AG04450 (cell line): Measurements from ENCODE around the gene NLRC5. TPM values are rescaled to one million over a fixed set of nuclear protein-coding genes. Genes with fewer than 3 reads are reported as not detected.
"Not testable (repeated sequence)": the region's sequence is repeated elsewhere in the genome, so short reads cannot be mapped to it uniquely, and the experiment has no call there.

Experiments
- CTCF ChIA-PET: fragments of 300-600, 350-600 bp; formaldehyde crosslinking; extraction: SDS; loops from one replicate; lab custom pipeline; 2022; ENCODE audit warnings: antibody characterized with exemption, inconsistent platforms; lab: Charles Lee
- POLR2A ChIA-PET: fragments of 350-600 bp; formaldehyde crosslinking; extraction: SDS; loops from one replicate; lab custom pipeline; 2021; ENCODE audit warnings: antibody characterized with exemption, inconsistent platforms; lab: Yijun Ruan, JAX
- DNase-seq: peaks from one replicate; pipeline ENCODE4 v3.0.0-alpha.2; 2011; ENCODE audit warnings: low read depth, low spot score
- H3K27ac ChIP-seq: one replicate; pipeline ENCODE4 v1.5.1; 2012; ENCODE audit warnings: low read depth, low read length, control low read depth
- H3K27me3 ChIP-seq: one replicate; pipeline ENCODE4 v1.6.0; 2012; ENCODE audit warnings: low read length; ENCODE audit not compliant: control insufficient read depth, insufficient read depth
- H3K4me3 ChIP-seq: 2 replicates; pipeline ENCODE4 v1.5.1; 2011; ENCODE audit warnings: mild to moderate bottlenecking, low read depth, low read length, control low read depth
- H3K9me3 ChIP-seq: 2 replicates; pipeline ENCODE4 v1.5.1; 2012; ENCODE audit warnings: low read length; ENCODE audit not compliant: control insufficient read depth, insufficient read depth
- polyA plus RNA-seq: library from polyadenylated mRNA; depleted of rRNA; stranded (reverse); fragments of >200 nt; gene quantifications from 2 replicates; pipeline ENCODE4 v1.2.3, GENCODE V29; 2011
- TF ChIP-seq, protein P1 (sequence below): IDR thresholded peaks from 2 replicates; pipeline ENCODE4 v1.5.1; 2011; ENCODE audit warnings: low read depth, low read length, control low read depth, inconsistent platforms

The NLRC5 gene
- polyA plus RNA-seq, 1 experiment, result 9.2 TPM

GRCh38 chr16:56972403-56973293 lies 16.7 kb upstream of the NLRC5 start:
- no peak overlapping the region for H3K27ac ChIP-seq
- TF ChIP-seq, protein P1, sequence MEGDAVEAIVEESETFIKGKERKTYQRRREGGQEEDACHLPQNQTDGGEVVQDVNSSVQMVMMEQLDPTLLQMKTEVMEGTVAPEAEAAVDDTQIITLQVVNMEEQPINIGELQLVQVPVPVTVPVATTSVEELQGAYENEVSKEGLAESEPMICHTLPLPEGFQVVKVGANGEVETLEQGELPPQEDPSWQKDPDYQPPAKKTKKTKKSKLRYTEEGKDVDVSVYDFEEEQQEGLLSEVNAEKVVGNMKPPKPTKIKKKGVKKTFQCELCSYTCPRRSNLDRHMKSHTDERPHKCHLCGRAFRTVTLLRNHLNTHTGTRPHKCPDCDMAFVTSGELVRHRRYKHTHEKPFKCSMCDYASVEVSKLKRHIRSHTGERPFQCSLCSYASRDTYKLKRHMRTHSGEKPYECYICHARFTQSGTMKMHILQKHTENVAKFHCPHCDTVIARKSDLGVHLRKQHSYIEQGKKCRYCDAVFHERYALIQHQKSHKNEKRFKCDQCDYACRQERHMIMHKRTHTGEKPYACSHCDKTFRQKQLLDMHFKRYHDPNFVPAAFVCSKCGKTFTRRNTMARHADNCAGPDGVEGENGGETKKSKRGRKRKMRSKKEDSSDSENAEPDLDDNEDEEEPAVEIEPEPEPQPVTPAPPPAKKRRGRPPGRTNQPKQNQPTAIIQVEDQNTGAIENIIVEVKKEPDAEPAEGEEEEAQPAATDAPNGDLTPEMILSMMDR, result no peak
- H3K27me3 ChIP-seq, result peaks cover 2% of the 10 kb centered on the region
- ChIA-PET POLR2A (interaction anchor here (0.5 kb wide), 1 partner anchor 38 kb away, joined by 3 read pairs; no protein-coding TSS in a partner anchor), CTCF (interaction anchor here (1.0 kb wide), 1 partner anchor 179 kb away, joined by 3 read pairs; no protein-coding TSS in a partner anchor)
- H3K9me3 ChIP-seq, result no peaks in the 10 kb centered on the region; the same call in 1 of the 2 replicates
- DNase-seq, result no peak
- no peak overlapping the region for H3K4me3 ChIP-seq

- no peaks in the 10 kb centered on the region; the same call in 1 of the 2 replicates for H3K9me3 ChIP-seq
- H3K4me3 ChIP-seq, result no peak overlapping the region
- TF ChIP-seq, protein P1, result no peak
- H3K27me3 ChIP-seq, result peaks cover 2% of the 10 kb centered on the region
- POLR2A ChIA-PET, result interaction anchor here (0.5 kb wide), 1 partner anchor 38 kb away, joined by 3 read pairs; no protein-coding TSS in a partner anchor
- CTCF ChIA-PET, result no interaction called here
- H3K27ac ChIP-seq, result no peak overlapping the region
- no peak for DNase-seq
Measured at GRCh38 chr16:56973294-56973689, 16.1 kb upstream of the NLRC5 start.

DNA sequence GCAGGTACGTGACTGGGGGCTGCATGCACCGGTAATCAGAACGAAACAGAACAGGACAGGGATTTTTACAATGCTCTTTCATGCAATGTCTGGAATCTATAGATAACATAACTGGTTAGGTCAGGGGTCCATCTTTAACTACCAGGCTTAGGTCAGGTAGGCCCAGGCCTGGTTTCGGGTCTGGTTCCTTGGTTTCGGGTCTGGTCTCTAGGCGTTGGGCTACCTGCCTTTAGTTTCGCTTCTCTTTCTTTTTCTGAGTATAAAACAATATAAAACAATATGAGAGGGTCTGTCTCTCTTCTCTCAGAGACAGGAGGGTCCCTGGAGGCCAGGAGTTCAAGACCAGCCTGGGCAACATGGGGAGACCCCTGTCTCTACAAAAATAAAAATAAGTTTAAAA lies 15.5 kb upstream of the NLRC5 start:
- CTCF ChIA-PET, H3K4me3 ChIP-seq, H3K27me3 ChIP-seq, POLR2A ChIA-PET, H3K27ac ChIP-seq, DNase-seq, H3K9me3 ChIP-seq: not testable (repeated sequence)

DNA sequence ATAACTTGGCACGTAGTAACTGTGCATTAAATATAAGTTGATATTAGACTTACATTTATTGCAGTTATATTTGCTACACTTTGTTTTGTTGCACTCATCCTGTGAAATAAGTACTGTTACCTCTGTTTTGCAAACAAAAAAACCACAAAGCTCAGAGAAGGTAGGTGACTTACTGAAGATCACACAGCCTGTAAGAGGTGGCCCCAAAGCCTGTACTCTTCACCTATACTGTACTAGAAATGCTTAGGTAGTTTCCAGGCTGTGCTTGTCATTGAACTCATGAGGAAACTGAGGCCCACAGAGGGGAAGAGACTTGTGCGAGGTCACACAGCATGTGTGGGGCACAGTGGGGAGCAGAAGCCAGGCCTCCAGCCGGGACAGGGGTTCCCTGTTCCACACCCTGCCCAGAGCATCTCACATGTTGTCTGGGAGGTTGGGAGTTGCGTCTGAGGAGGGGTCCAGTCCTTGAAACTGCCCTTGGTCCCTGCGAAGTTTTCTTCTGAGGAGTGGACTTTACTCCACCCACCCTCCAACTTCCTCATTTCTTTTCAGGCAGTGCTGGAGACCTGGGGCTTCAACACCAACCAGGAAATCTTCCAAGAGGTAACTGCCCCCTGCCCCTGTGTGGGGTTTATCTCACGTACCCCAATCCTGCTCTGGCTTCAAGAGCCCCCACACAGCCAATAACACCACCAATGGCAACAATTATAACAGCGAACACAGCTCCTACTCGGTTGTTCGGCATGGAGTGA lies 14.6 kb upstream of the NLRC5 start:
- Histone ChIP-seq H3K27me3 (peaks cover 2% of the 10 kb centered on the region), H3K4me3 (no peak overlapping the region), H3K27ac (no peak overlapping the region), H3K9me3 (no peaks in the 10 kb centered on the region)
- CTCF ChIA-PET, result no interaction called here
- TF ChIP-seq, protein P1, result no peak
- POLR2A ChIA-PET, result no interaction called here
- no peak for DNase-seq

GRCh38 chr16:56975714-56976113 lies 13.6 kb upstream of the NLRC5 start:
- POLR2A ChIA-PET, result interaction anchor here (0.6 kb wide), 1 partner anchor 64 kb away, joined by 3 read pairs; no protein-coding TSS in a partner anchor
- peaks cover 2% of the 10 kb centered on the region for H3K27me3 ChIP-seq
- H3K9me3 ChIP-seq, result no peaks in the 10 kb centered on the region
- CTCF ChIA-PET, result no interaction called here
- no peak overlapping the region for H3K27ac ChIP-seq
- TF ChIP-seq, protein P1, result no peak
- H3K4me3 ChIP-seq, result no peak overlapping the region
- no peak for DNase-seq
